C4-2B (cell line): Measurements from ENCODE around the gene SEPTIN12.

Experiments used
- CTCF ChIP-seq: fragments of 450-650 bp; conservative IDR thresholded peaks from 2 replicates; pipeline ENCODE4 v1.5.1; 2017; ENCODE audit warnings: mild to moderate bottlenecking
- ZFX ChIP-seq: fragments of 450-650 bp; IDR thresholded peaks from 2 replicates; pipeline ENCODE4 v1.6.1; 2017

- TF ChIP-seq CTCF (no peak), ZFX (no peak)
These were observed 37.2 kb downstream of the SEPTIN12 start for GRCh38 chr16:4750896-4751295.
